ENCODE measurements around the gene TMEM184A. TPM values are rescaled to one million over a fixed set of nuclear protein-coding genes. Genes with fewer than 3 reads are reported as not detected.

Gene TMEM184A
- not detected in 2 replicates for total RNA-seq

DNA sequence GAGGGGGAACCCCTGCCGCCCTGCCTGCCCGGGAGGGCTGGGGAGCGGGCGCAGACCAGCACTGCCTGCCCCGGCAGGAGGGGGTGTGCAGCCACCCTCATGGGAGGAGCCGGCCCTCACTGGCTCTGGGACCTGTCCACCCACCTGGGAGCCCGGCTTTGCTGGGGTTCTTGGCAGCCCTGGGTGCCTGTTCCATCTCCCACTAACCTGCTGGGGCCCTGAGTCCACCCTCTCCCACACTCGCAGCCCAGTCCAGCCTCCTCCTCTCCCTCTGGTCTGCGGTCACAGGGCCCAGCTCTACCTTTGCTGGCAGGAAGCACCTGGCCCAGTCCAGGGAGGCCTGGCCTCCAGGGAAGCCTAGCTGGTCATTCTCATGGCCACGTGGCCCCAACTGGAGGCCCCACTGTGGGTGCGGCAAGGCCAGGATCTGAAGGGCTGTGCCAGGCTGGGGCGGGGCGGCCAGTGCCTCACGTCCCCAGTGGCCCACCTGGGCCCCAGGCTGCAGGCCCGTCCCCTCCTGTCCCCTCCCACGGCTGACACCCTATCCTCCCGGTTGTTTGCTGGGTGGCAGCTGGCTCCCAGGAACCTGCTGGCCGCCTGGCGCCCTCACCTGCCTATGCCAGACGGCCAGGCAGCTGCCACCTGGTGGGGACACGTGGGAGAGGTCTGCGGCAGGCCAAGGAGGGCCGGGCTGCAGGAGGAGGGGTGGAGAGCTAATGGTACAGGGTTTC lies at the start of gene TMEM184A:
TSS of gene TMEM184A (minus strand) at position 393 of the 731 bp plus-strand sequence. CDS start 721 bp downstream, outside the sequence.
- Mint-ChIP-seq H3K27ac (no peak within 1 kb of the TSS), H3K4me1 (no peaks in the 10 kb centered on the region), H3K9me3 (no peaks in the 10 kb centered on the region), H3K36me3 (ENCODE audit: low read depth) (no peaks in the 10 kb centered on the region), H3K4me3 (no peak within 1 kb of the TSS), H3K27me3 (no peaks in the 10 kb centered on the region)
- intact Hi-C loops (cut with micrococcal nuclease) = no loop called here
- DNase-seq = peak; percentile 76

DNA sequence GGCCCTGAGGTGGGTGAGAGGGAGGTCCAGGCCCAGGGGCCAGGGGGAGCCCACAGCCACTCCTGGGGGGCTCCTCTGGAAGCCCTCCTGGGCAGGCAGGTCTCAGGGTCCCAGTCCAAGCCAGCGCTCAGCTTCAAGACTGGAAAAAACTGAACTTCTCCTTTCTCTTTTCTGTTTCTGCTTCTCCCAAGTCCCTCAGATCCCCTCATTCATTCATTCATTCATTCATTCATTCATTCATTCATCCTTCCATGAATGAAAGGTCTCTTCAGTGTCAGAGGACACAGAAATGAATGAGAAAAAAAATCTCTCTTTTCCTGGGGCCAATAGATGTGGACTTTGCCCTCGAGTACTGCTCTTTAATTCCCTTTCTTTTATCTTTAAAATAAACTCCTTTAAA lies 48.4 kb upstream of the TMEM184A start:
- Mint-ChIP-seq H3K4me1 (no peaks in the 10 kb centered on the region), H3K27ac (no peak overlapping the region), H3K36me3 (ENCODE audit: low read depth) (no peaks in the 10 kb centered on the region), H3K27me3 (peaks cover 4% of the 10 kb centered on the region), H3K4me3 (no peak overlapping the region), H3K9me3 (no peaks in the 10 kb centered on the region)
- DNase-seq = no peak
- intact Hi-C loops (cut with micrococcal nuclease) = no loop called here

DNA sequence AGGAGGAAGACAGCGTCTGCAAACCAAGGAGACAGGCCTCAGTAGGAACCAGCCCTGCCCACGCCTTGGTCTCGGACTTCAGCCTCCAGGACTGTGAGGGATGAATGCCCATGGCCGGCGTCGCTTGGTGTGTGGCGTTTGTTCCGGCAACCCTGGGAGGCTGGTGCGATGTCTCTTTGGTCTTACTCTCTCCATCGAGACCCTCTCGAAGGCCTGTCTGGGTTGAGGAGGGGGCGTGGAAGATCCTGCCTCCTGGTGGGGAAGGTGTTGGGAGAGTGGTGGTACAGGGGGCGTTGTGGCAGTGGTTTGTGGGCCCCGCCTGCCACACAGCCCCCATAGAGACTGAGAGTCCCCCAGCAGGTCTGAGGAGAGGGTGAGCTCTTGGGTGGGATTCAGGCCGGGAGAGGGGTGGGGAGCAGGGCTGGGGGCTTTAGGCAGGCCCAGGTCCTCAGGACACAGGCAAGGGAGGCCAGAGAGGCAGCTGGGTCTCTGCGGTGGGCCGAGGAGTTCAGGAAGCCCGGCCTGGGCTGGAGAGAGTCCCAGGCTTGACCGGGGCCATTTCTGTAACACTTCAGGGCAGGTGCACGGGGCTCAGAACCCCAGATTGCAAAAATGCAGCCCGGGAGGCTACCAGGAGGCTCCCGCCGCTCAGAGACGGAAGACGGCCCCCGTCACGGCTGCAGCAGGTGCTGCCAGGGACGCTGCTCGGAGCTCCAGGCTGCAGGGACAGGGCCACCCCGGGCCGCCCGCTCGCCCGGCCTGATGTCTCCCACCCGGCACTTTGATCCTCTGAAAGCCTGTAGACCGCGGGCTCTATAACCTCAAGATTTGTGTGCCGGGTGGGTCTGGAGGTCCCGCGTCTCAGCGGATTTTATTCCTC lies 47.6 kb upstream of the TMEM184A start:
- DNase-seq = no peak
- no peaks in the 10 kb centered on the region for H3K4me1 Mint-ChIP-seq
- H3K27ac Mint-ChIP-seq = no peak overlapping the region
- intact Hi-C loops (cut with micrococcal nuclease) = no loop called here
- peaks cover 4% of the 10 kb centered on the region for H3K27me3 Mint-ChIP-seq
- H3K9me3 Mint-ChIP-seq = no peaks in the 10 kb centered on the region
- H3K36me3 Mint-ChIP-seq (ENCODE audit: low read depth) = no peaks in the 10 kb centered on the region
- no peak overlapping the region for H3K4me3 Mint-ChIP-seq

DNA sequence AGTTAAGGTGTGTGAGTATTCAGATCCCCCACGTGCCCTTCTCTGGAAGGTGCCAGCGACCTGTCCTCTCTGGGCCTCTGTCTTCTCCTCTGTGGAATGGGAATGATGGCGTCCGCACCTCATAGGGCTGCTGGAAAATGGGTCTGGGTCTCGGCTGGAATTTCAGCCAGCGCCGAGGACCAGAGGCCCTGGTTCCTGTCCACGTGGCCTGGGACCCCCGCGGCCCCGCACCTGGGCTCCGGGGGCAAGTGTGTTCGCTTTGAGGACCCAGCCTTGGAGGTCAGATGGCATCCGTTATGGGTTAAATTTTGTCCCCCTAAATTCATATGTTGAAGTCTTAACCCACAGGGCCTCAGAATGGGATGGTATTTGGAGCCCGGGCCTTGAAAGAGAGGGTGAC lies 46.4 kb upstream of the TMEM184A start:
- no peak for DNase-seq
- Mint-ChIP-seq H3K4me1 (no peaks in the 10 kb centered on the region), H3K4me3 (no peak overlapping the region), H3K9me3 (no peaks in the 10 kb centered on the region), H3K27ac (no peak overlapping the region), H3K27me3 (peaks cover 4% of the 10 kb centered on the region), H3K36me3 (ENCODE audit: low read depth) (no peaks in the 10 kb centered on the region)
- intact Hi-C loops (cut with micrococcal nuclease) = no loop called here

DNA sequence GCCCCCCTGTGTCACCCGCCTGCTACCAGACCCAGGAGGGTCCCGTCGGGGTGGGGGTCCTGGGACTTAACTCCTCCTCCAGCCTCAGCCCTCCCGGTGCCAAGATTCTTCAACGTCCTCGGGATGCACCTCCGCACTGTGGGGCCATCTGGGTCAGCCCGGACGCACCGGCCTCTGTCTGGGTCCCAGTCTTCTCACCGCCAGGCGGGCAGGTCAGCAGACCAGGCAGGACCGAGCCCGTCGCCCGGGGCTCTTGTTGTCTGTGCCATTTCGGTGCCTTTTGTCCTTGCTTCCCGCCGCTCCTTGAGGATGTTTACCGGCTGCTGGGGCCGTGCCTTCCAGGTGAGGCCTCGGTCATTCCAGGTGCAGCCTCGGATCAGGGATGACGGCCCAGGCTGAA lies 46.0 kb upstream of the TMEM184A start:
- intact Hi-C loops (cut with micrococcal nuclease) = no loop called here
- H3K27me3 Mint-ChIP-seq = peaks cover under 1% of the 10 kb centered on the region
- H3K9me3 Mint-ChIP-seq = no peaks in the 10 kb centered on the region
- no peaks in the 10 kb centered on the region for H3K36me3 Mint-ChIP-seq (ENCODE audit: low read depth)
- H3K4me1 Mint-ChIP-seq = no peaks in the 10 kb centered on the region
- H3K4me3 Mint-ChIP-seq = no peak overlapping the region
- DNase-seq = no peak
- no peak overlapping the region for H3K27ac Mint-ChIP-seq

DNA sequence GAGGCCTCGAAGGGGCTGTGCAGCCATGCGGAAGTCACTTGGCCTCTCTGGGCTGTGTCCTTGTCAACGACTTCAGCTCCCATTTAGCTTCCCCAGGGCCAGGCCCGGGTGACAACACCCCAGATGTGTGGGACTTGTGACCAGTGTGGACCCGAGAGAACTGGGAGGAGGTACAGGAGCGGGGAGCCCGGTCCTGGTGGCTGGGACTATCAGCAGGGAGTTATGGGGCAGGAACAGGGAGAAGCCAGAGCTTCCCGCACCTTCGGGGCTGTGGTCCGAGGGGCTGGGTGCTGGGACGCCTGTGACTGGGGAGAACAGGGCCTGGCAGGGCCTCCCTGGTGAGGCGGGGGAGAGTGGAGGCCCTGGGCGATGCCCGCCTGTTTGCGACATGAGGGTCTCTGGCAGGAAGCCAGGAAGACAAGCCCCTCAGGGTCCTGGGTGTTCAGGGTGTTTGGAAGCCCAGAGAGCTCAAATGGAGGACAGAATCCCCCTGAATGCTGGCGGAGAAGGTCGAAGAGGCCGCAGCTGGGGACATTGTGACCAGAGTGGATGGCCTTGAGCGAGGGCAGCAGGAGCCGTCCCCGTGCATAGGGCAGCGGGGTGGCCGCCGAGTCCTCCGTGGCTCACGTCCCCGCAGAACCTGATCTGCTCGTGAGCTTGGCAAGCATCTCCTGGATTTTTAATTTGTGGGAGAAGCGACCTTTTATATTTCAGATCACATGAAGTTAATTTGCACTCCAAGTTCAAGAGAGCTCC lies 43.8 kb upstream of the TMEM184A start:
- no peaks in the 10 kb centered on the region for H3K27me3 Mint-ChIP-seq
- H3K9me3 Mint-ChIP-seq = peaks cover 3% of the 10 kb centered on the region
- no peak overlapping the region for H3K27ac Mint-ChIP-seq
- no peaks in the 10 kb centered on the region for H3K4me1 Mint-ChIP-seq
- no peak for DNase-seq
- H3K36me3 Mint-ChIP-seq (ENCODE audit: low read depth) = no peaks in the 10 kb centered on the region
- no peak overlapping the region for H3K4me3 Mint-ChIP-seq
- intact Hi-C loops (cut with micrococcal nuclease) = no loop called here

DNA sequence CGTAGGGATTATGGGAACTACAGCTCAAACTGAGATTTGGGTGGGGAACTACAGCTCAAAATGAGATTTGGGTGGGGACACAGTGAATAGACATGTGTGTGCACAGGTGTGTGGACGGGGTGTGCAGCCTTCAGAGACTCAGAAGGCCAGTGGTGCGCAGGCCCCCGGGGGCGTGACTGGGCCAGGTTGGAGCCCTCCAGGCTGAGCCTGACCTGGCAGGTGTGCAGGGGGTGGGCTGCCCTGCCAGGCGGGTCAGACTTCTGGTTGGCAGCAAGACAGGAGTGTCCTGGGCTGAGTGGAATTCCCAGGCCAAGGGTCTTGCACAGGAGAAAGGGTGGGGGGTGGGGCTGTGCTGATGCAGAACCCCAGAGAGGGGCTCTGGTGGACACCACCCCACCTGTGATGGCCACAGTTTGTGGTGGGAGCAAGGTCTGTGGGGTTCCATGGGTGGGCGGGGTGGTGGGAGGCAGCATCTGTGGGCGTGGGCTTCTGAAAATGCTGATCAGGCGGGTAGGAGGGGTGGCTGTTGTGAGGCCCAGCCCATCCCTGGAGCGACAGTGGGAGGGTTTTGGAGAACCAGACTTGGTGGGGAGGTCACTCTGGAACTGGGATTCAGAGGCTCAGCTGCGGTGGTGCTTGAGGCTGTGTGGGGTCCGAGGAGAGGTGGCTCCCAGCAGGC lies 43.1 kb upstream of the TMEM184A start:
- intact Hi-C loops (cut with micrococcal nuclease) = no loop called here
- Mint-ChIP-seq H3K36me3 (ENCODE audit: low read depth) (no peaks in the 10 kb centered on the region), H3K4me1 (no peaks in the 10 kb centered on the region), H3K9me3 (peaks cover 4% of the 10 kb centered on the region), H3K4me3 (no peak overlapping the region), H3K27ac (no peak overlapping the region), H3K27me3 (no peaks in the 10 kb centered on the region)
- no peak for DNase-seq

DNA sequence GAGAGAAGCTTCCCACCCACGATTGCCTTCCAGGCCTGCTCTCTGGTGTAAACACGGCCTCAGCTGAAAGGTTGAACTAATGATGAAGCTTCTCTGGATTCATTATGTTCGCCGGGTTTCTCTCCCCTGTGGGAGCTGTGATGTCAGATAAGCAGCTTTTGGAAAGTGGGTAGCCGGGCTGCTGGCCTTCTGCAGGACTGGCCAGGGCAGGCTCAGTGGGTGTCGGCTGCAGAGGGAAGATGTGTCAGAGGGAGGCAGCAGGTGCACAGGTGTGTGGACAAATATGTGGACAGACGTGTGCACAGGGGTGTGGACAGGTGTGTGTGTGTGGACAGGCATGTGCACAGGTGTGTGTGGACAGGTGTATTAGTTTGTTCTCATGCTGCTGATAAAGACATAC lies 42.3 kb upstream of the TMEM184A start:
- H3K4me3 Mint-ChIP-seq = no peak overlapping the region
- peaks cover 4% of the 10 kb centered on the region for H3K9me3 Mint-ChIP-seq
- H3K27ac Mint-ChIP-seq = no peak overlapping the region
- DNase-seq = no peak
- H3K36me3 Mint-ChIP-seq (ENCODE audit: low read depth) = no peaks in the 10 kb centered on the region
- no peaks in the 10 kb centered on the region for H3K4me1 Mint-ChIP-seq
- intact Hi-C loops (cut with micrococcal nuclease) = no loop called here
- H3K27me3 Mint-ChIP-seq = no peaks in the 10 kb centered on the region

DNA sequence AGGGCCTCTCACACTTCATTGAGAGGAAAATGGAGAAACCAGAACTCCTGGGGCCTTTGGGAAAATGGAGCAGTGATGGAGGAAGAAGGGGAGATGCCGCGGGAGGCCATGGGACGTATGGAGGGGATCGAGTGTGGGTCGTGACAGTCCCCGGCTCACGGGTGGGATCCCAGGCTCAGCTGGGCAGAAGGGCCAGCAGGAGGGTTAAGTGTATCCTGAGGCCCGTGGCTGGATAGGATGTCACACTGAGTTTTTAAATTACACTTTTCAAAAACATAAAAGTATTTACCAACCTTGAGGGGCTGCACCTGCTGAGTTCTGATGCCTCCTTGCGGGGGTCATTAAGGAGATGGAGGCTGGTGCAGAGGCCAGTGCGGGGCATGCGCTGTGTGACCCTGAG lies 41.8 kb upstream of the TMEM184A start:
- Mint-ChIP-seq H3K27ac (no peak overlapping the region), H3K9me3 (peaks cover 4% of the 10 kb centered on the region), H3K4me1 (peaks cover under 1% of the 10 kb centered on the region), H3K4me3 (no peak overlapping the region), H3K36me3 (ENCODE audit: low read depth) (no peaks in the 10 kb centered on the region), H3K27me3 (peaks cover 2% of the 10 kb centered on the region)
- intact Hi-C loops (cut with micrococcal nuclease) = no loop called here
- DNase-seq = no peak

DNA sequence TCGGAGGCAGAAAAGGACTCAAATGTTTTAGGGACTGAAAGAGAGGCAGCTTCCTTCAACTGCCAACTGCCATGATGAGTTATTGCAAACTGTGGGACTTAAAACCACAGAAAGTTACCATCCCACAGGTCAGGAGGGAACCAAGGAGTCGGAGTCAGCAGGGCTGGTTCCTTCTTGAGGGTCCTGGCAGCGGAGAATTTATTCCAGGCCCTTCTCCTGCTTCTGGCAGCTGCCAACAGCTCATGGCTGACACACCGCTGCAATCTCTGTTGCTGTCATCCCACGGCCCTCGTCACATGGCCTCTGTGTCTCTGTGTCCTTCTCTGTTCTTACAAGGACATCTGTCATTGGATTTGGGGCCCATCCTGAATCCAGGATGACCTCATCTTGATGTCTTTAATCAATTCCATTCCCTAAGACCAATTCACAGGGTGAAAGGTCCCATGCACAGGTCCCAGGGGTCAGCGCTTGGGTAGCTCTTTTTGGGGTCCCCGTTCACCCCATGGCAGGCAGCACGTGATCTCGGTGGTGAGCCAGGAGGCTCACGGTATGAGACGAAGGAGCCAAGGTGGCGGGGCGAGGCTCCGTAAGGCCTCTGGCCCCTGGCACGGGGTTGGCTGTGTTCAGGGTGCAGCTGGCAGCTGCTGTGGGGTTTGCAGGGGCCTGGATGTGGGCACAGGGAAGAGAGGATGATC lies 41.2 kb upstream of the TMEM184A start:
- Mint-ChIP-seq H3K4me3 (no peak overlapping the region), H3K9me3 (peaks cover 4% of the 10 kb centered on the region), H3K36me3 (ENCODE audit: low read depth) (no peaks in the 10 kb centered on the region), H3K27ac (no peak overlapping the region), H3K27me3 (peaks cover 6% of the 10 kb centered on the region), H3K4me1 (peaks cover 4% of the 10 kb centered on the region)
- DNase-seq = no peak
- intact Hi-C loops (cut with micrococcal nuclease) = no loop called here

DNA sequence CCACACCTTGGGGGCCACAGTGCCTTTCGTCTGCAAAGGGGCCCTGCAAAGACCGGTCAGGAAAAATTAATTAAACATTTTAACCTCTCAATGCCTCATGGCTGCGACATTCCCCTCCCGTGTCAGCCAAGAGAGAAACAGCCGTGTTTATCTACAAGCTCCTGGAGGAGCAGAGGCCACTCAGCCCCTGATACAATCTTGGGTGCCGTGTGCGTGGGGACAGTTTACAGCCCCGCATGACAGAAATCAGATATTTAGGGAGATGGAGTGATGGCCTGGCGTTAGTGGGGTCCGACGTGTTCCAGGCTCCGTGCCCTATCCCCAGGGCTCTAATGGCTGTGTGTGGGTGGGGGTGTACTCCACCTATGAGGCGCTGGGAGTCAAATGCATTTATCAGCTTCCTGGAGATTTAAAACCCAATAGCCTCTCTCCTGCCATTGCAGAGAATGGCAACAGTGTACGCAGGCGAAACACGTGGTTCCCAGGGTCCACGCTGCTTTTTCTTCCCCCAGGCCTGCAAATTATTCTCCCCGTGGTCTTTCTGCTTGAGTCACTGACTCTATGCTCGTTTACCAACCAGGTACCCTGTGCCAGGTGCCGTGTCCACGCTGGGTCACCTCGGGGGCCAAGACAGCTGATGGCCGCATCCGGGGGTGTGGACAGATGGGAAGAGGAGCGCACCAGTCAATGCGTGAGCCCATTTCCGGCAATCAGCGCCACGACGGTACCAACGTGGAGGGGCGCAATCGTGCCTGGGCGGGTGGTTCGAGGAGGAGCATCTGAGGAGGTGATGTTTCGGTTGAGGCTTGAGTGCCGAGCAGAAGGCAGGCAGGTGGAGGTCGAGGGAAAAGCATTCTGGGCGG lies 40.4 kb upstream of the TMEM184A start:
- Mint-ChIP-seq H3K4me3 (no peak overlapping the region), H3K27me3 (peaks cover 13% of the 10 kb centered on the region), H3K27ac (no peak overlapping the region), H3K9me3 (peaks cover 4% of the 10 kb centered on the region), H3K4me1 (peaks cover 8% of the 10 kb centered on the region), H3K36me3 (ENCODE audit: low read depth) (no peaks in the 10 kb centered on the region)
- DNase-seq = no peak
- intact Hi-C loops (cut with micrococcal nuclease) = no loop called here

DNA sequence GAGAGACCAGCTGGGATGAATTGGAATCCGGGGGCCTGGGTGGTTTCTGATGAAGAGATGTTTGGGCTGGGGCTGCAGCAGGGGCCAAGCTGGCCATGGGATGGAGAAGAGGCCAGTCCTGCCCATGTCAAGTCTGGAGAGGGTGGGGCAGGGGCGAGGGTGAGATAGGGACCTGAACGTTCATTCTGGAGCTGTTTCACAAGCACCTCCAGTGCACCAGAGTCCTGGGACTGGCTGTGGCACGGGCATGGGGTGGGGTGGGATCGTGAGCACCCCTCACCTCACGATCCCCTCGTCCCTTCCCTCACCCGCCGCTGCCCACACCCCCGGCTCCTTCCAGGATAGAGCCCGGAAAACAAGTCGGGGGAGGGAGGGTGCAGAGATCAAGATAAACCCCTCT lies 39.6 kb upstream of the TMEM184A start:
- Mint-ChIP-seq H3K27ac (no peak overlapping the region), H3K36me3 (ENCODE audit: low read depth) (no peaks in the 10 kb centered on the region), H3K9me3 (peaks cover 4% of the 10 kb centered on the region), H3K27me3 (peaks cover 18% of the 10 kb centered on the region), H3K4me1 (peaks cover 9% of the 10 kb centered on the region), H3K4me3 (no peak overlapping the region)
- intact Hi-C loops (cut with micrococcal nuclease) = no loop called here
- no peak for DNase-seq
